ENCODE data around the gene SCGB1C1.
A peak's percentile ranks its signal among the peaks of the same experiment; 100 is the strongest.

Gene SCGB1C1

GRCh38 chr11:199004-199581 is 6.2 kb downstream of the SCGB1C1 start:
- Histone ChIP-seq H3K9me3 (ENCODE audit: low read length) (no peaks in the 10 kb centered on the region), H3K36me3 (ENCODE audit: insufficient read depth, low read length) (peaks cover 35% of the 10 kb centered on the region), H3K4me1 (ENCODE audit: insufficient read depth, low read length) (no peaks in the 10 kb centered on the region), H3K27ac (ENCODE audit: low read depth, low read length) (no peak overlapping the region), H3K27me3 (ENCODE audit: control insufficient read depth in 1 of 2, insufficient read depth in 2 of 2, low read length in 2 of 2) (no peaks in the 10 kb centered on the region), H3K4me3 (ENCODE audit: low read depth in 1 of 2, low read length in 2 of 2) (no peak overlapping the region), H3K9ac (ENCODE audit: low read length) (no peak overlapping the region)

- Histone ChIP-seq H3K4me3 (ENCODE audit: low read depth in 1 of 2, low read length in 2 of 2) (no peak overlapping the region), H3K36me3 (ENCODE audit: insufficient read depth, low read length) (peaks cover 42% of the 10 kb centered on the region), H3K27me3 (ENCODE audit: control insufficient read depth in 1 of 2, insufficient read depth in 2 of 2, low read length in 2 of 2) (no peaks in the 10 kb centered on the region), H3K27ac (ENCODE audit: low read depth, low read length) (no peak overlapping the region), H3K9ac (ENCODE audit: low read length) (no peak overlapping the region), H3K9me3 (ENCODE audit: low read length) (no peaks in the 10 kb centered on the region), H3K4me1 (ENCODE audit: insufficient read depth, low read length) (no peaks in the 10 kb centered on the region)
Observed at GRCh38 chr11:199782-200181, 6.9 kb downstream of the SCGB1C1 start.

GRCh38 chr11:200224-201003 is 7.5 kb downstream of the SCGB1C1 start:
- Histone ChIP-seq H3K9ac (ENCODE audit: low read length) (no peak overlapping the region), H3K36me3 (ENCODE audit: insufficient read depth, low read length) (peaks cover 48% of the 10 kb centered on the region), H3K27ac (ENCODE audit: low read depth, low read length) (no peak overlapping the region), H3K9me3 (ENCODE audit: low read length) (no peaks in the 10 kb centered on the region), H3K4me3 (ENCODE audit: low read depth in 1 of 2, low read length in 2 of 2) (no peak overlapping the region), H3K4me1 (ENCODE audit: insufficient read depth, low read length) (peaks cover 6% of the 10 kb centered on the region), H3K27me3 (ENCODE audit: control insufficient read depth in 1 of 2, insufficient read depth in 2 of 2, low read length in 2 of 2) (no peaks in the 10 kb centered on the region)

- peaks cover 17% of the 10 kb centered on the region for H3K4me1 ChIP-seq (ENCODE audit: insufficient read depth, low read length)
- no peak overlapping the region for H3K9ac ChIP-seq (ENCODE audit: low read length)
- H3K27me3 ChIP-seq (ENCODE audit: control insufficient read depth in 1 of 2, insufficient read depth in 2 of 2, low read length in 2 of 2), result no peaks in the 10 kb centered on the region
- no peak overlapping the region for H3K27ac ChIP-seq (ENCODE audit: low read depth, low read length)
- H3K36me3 ChIP-seq (ENCODE audit: insufficient read depth, low read length), result peaks cover 57% of the 10 kb centered on the region
- H3K9me3 ChIP-seq (ENCODE audit: low read length), result no peaks in the 10 kb centered on the region
- no peak overlapping the region for H3K4me3 ChIP-seq (ENCODE audit: low read depth in 1 of 2, low read length in 2 of 2)
Observed at GRCh38 chr11:201966-202365, 9.1 kb downstream of the SCGB1C1 start.

GRCh38 chr11:202490-202889 is 9.6 kb downstream of the SCGB1C1 start:
- no peaks in the 10 kb centered on the region for H3K27me3 ChIP-seq (ENCODE audit: control insufficient read depth in 1 of 2, insufficient read depth in 2 of 2, low read length in 2 of 2)
- no peaks in the 10 kb centered on the region for H3K9me3 ChIP-seq (ENCODE audit: low read length)
- H3K4me3 ChIP-seq (ENCODE audit: low read depth in 1 of 2, low read length in 2 of 2), result no peak overlapping the region
- no peak overlapping the region for H3K27ac ChIP-seq (ENCODE audit: low read depth, low read length)
- H3K4me1 ChIP-seq (ENCODE audit: insufficient read depth, low read length), result peaks cover 17% of the 10 kb centered on the region
- H3K36me3 ChIP-seq (ENCODE audit: insufficient read depth, low read length), result peaks cover 57% of the 10 kb centered on the region
- no peak overlapping the region for H3K9ac ChIP-seq (ENCODE audit: low read length)

GRCh38 chr11:203056-203944 is 10.4 kb downstream of the SCGB1C1 start:
- no peak overlapping the region for H3K9ac ChIP-seq (ENCODE audit: low read length)

GRCh38 chr11:203945-204586 is 11.2 kb downstream of the SCGB1C1 start:
- Histone ChIP-seq H3K9me3 (ENCODE audit: low read length) (no peaks in the 10 kb centered on the region), H3K36me3 (ENCODE audit: insufficient read depth, low read length) (peaks cover 57% of the 10 kb centered on the region), H3K9ac (ENCODE audit: low read length) (no peak overlapping the region), H3K4me3 (ENCODE audit: low read depth in 1 of 2, low read length in 2 of 2) (no peak overlapping the region), H3K27ac (ENCODE audit: low read depth, low read length) (no peak overlapping the region), H3K4me1 (ENCODE audit: insufficient read depth, low read length) (peaks cover 17% of the 10 kb centered on the region), H3K27me3 (ENCODE audit: control insufficient read depth in 1 of 2, insufficient read depth in 2 of 2, low read length in 2 of 2) (no peaks in the 10 kb centered on the region)

More at GRCh38 chr11:203056-203944, 10.4 kb downstream of the SCGB1C1 start:
- Histone ChIP-seq H3K27me3 (ENCODE audit: control insufficient read depth in 1 of 2, insufficient read depth in 2 of 2, low read length in 2 of 2) (no peaks in the 10 kb centered on the region), H3K9me3 (ENCODE audit: low read length) (no peaks in the 10 kb centered on the region), H3K4me1 (ENCODE audit: insufficient read depth, low read length) (peaks cover 17% of the 10 kb centered on the region), H3K4me3 (ENCODE audit: low read depth in 1 of 2, low read length in 2 of 2) (no peak overlapping the region), H3K27ac (ENCODE audit: low read depth, low read length) (no peak overlapping the region), H3K36me3 (ENCODE audit: insufficient read depth, low read length) (peaks cover 57% of the 10 kb centered on the region)

GRCh38 chr11:204587-205109 is 11.8 kb downstream of the SCGB1C1 start:
- no peak overlapping the region for H3K27ac ChIP-seq (ENCODE audit: low read depth, low read length)
- no peaks in the 10 kb centered on the region for H3K9me3 ChIP-seq (ENCODE audit: low read length)
- no peaks in the 10 kb centered on the region for H3K27me3 ChIP-seq (ENCODE audit: control insufficient read depth in 1 of 2, insufficient read depth in 2 of 2, low read length in 2 of 2)
- H3K36me3 ChIP-seq (ENCODE audit: insufficient read depth, low read length), result peaks cover 59% of the 10 kb centered on the region
- no peak overlapping the region for H3K4me3 ChIP-seq (ENCODE audit: low read depth in 1 of 2, low read length in 2 of 2)
- H3K9ac ChIP-seq (ENCODE audit: low read length), result no peak overlapping the region
- peaks cover 23% of the 10 kb centered on the region for H3K4me1 ChIP-seq (ENCODE audit: insufficient read depth, low read length)

- Histone ChIP-seq H3K9me3 (ENCODE audit: low read length) (no peaks in the 10 kb centered on the region), H3K27ac (ENCODE audit: low read depth, low read length) (no peak overlapping the region), H3K4me3 (ENCODE audit: low read depth in 1 of 2, low read length in 2 of 2) (peak overlapping the region in 1 of 2 donors; percentile 99), H3K9ac (ENCODE audit: low read length) (no peak overlapping the region), H3K27me3 (ENCODE audit: control insufficient read depth in 1 of 2, insufficient read depth in 2 of 2, low read length in 2 of 2) (no peaks in the 10 kb centered on the region), H3K4me1 (ENCODE audit: insufficient read depth, low read length) (peaks cover 30% of the 10 kb centered on the region), H3K36me3 (ENCODE audit: insufficient read depth, low read length) (peaks cover 62% of the 10 kb centered on the region)
Observed at GRCh38 chr11:205221-206001, 12.5 kb downstream of the SCGB1C1 start.

- Histone ChIP-seq H3K9ac (ENCODE audit: low read length) (peak overlapping the region; percentile 92), H3K27me3 (ENCODE audit: control insufficient read depth in 1 of 2, insufficient read depth in 2 of 2, low read length in 2 of 2) (no peaks in the 10 kb centered on the region), H3K9me3 (ENCODE audit: low read length) (no peaks in the 10 kb centered on the region), H3K4me3 (ENCODE audit: low read depth in 1 of 2, low read length in 2 of 2) (peak overlapping the region; percentile 63 to 99), H3K36me3 (ENCODE audit: insufficient read depth, low read length) (peaks cover 65% of the 10 kb centered on the region), H3K4me1 (ENCODE audit: insufficient read depth, low read length) (peaks cover 36% of the 10 kb centered on the region), H3K27ac (ENCODE audit: low read depth, low read length) (peak overlapping the region; percentile 92)
Observed at GRCh38 chr11:206002-206384, 13.1 kb downstream of the SCGB1C1 start.

Data from muscle layer of colon (tissue), 2 donors.